Measurements from ENCODE around the gene ENPP6.
A peak's percentile ranks its signal among the peaks of the same experiment; 100 is the strongest.

ENPP6 gene

DNA sequence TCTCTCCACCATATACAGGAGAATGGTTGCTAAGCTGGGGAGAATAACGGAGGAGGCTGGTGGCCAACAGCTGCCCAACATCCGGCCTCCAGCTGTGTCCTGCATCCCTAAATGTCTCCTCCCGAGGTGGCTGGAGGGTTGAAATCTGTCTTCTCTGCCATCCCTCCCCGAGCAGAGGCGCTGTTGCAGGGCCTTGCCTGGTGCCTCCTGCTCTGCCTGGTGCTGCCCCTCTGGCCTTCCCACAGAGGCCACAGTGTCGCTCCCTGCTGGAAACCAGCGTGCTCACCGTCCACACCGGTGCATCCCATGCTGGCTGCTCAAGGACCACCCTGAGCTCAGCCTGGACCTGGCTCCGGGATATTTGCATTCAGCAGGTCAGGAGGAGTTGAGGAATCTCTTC lies 115.2 kb downstream of the ENPP6 start:
- no peak for DNase-seq

DNA sequence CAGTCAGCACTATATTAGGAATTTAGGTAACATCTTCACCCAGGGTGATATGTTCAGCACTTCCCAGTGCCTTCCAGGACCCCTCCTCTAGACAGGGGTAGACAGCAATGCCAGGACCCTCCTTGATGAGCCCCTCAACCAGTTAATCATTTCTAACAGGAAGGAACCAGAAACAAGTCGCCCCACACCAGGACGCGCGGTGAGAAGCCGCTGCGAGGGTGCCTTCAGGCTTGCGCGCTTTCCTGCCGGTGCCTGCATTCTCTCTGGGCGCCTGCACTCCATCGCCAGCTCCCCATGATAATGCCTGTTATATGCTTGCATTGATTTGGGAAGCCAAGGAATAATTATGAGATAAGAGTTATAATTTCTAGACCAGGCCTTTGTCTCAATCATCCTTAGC lies 116.0 kb downstream of the ENPP6 start:
- DNase-seq = no peak

DNA sequence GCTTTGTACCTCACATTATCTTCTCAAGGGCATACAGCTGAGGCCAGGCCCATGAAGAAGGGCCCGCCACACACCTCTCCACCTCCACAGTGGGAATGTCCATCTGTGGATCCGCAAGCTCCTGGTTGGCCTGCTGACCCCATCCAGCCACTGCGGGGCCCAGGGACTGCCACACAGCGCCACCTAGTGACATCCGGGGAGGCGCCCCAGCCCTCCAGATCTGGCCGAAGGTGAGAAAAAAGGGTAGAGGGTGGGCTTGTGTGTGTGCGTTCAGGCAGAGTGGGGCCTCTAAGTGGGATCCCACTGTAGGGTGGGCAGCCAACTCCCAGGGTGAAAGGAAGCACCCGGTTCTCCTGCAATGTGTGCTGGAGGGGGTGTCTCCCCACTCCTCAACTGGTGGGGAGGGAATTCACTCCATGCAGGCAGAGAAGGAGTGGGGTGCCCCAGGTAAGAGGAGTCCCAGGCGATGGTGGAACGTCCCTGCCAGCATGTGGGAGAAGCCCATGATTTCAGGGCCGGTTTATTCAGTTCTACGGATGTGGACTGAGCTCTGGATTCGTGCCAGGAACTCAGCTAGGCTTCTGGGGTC lies 117.3 kb downstream of the ENPP6 start:
- DNase-seq = peak in 1 of 2 donors; percentile 65

DNA sequence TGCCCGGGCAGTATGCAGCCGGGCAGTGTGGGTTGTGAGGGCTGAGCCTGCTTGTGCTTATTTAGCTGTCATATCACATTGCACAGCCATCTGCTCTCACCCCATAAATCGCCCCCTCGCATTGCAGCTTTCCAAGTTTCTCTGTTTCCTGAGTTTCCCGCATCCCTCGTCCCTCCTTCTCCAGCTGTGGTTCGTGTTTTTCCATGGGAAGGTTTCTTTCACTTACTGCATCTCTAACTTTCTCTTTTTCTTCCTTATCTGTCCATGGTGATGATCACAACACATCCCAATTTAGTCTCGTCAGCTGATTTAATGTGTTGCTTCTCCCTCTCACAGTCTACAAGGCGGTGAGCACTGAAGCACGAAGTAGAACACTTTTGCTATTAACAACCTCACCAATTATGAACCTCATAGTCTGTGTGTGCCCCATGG lies 118.1 kb downstream of the ENPP6 start:
- no peak for DNase-seq

DNA sequence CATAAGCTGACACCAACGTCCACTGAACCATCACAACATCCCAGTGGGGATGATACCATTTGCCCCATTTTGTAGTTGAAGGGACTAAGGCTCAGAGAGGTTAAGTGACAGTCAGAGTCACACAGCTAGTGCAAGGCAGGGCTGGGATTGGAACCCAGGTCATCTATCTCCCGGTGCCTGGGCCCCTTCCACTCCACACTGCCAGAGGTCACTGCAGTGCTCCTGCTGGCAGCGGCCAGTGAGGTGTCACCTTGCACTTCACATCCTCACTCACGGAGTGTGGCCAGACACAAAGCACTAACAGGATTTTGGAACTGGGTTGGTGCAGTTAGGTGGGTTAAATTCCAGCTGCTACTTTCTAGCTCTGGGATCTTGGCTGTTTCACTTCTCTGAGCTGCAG lies 118.7 kb downstream of the ENPP6 start:
- DNase-seq = no peak

DNA sequence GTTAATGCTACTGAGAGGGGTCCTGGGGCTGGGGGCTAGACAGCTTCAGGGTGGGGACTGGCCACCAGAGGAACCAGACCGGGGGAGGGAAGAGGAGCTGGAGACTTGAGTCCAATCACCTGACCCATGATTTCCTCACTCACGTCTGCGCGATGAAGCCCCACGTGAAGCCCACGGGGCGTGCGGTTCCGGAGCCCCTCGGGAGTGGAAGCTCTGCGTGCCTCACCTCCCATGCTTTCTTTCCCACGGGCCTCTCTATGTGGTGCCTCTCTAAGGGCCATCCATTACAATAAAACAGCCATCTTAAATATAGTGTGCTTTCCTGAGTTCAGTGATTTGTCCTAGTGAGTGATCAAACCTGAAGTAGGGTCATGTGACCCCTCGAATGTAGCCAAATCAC lies 119.9 kb downstream of the ENPP6 start:
- no peak for DNase-seq

DNA sequence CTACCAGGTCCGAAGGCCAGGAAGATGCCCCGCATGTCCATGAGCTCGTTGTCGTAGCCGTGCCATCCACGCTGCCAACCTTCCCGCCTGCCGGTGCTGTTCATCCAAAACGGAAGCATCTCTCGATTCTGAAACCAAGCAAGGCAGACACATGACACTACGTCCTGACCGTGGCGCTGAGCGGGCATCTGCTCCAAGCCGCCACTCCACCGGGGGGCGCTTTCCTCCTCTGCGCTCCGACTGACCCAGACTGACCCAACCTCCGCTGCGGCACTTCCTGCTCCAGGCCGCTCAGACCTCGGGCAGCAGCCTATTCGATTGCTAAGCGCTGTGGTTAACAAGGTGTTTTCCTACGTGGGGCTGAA lies 120.5 kb downstream of the ENPP6 start:
- peak; percentile 5 to 27 for DNase-seq

DNA sequence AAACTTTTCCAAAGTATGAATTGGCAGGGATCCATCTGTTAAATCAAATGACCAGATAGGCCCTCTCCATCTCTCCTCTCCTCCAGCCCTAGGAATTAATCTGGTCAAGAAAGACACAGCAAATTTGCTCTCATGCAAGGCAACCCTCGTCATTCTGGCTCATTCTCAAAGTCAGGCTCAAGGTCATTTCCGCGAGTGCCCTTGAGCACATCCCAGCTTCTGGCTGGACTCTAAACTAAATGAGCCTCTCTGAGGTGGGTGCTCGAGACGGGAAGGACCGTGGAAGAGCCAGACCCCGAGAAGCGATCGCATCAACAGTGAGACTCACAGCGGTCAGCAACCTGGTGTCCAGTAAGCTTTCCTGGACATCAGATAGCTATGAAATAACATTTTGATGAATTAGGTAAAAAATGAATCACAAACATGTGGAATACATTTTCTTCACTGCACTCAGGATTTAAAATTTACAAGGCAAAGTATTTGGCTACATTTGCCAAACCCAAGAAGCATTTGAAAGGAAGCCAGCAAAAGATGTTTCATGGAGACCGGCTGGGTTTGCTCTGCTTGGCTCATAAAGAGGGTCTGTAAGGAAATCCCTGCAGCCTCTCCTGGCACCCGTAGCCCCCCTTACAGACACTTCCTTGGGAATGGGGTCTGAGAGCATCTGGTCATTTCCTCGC lies 121.0 kb downstream of the ENPP6 start:
- DNase-seq = no peak

DNA sequence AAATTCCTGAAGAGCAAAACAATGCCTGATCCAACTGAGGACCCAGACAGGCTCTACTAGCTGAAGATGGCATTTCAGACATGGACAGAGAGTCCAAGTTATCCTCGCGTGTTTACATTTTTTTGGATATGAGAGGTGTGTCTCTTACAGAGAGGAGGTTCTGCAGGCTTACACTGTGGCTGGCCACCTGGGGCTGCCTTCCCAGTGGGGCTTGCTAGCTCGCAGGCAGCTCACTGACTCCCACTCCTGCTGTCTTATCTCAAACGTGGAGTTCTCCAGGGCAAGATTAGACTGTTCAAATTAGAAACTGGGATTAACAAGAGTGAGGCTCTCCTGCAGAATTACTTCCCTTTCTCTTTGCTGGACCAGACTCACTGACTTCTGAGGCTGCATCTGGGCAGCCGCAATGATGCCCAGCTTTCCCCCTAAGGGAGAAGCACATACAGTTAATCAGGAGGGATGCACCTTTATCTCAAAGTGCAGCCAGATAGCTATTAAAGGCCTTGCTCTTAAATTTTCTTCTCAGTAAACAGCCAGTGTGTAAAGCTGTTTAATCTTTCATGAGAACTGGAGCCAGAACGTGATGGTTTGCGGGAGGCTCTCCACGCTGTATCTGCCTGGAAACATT lies 123.0 kb downstream of the ENPP6 start:
- DNase-seq = no peak

DNA sequence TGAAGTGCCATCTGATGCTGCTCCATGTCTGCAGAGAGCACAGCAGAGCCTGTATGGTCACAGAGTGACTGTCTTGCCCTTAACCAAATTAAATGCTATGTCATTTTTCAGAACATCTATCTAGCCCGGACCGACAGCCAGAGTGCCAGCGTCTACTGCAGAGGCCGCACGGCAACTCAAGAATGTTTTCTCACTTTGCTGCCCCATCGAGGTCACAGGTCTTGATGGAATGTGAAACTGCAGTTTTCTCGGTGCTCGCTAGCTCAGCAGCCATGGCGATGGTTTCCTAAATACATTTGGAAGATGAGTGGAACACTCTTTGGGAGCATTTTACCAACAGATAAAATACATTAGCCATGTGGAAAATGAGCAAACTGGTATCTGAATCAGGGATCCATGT lies 125.7 kb downstream of the ENPP6 start:
- no peak for DNase-seq

DNA sequence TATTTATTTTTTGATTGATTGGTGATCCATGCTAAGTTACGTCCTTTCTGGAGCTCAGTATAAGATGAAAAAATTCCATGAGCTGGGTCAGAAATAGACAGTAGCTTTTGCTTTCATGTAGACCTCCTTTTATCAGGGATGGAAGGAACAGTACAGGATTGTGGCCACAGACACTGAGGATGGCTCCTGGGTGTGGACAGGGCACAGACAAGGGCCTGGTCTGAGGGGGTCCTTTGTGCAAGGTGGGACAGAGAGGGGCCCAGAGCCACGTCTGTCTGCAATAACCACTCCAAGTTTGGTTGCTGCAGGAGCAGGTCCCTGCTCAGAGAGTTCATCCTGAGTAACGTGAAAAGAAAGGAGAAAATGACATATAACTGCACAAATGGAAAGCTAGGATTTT lies 127.1 kb downstream of the ENPP6 start:
- no peak for DNase-seq

DNA sequence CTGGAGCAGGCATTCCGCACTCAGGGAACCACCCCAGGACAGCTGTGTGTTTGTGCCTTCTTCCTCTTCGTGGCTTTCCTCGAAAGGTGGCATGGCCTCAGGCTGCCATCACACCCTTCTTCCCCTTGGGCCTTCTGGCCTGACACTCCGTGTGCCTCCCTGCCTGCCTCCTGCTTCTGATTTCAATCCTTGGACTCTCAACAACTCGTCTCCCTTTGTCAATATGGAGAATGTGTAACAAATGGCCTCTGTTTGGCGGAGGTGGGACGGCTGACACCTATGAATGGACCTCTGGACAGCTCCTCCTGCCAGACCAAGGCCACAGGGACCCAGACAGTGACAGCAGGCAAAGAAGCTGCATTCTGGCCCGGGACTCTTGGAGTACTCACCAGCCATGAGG lies 137.0 kb downstream of the ENPP6 start:
- DNase-seq = no peak

DNA sequence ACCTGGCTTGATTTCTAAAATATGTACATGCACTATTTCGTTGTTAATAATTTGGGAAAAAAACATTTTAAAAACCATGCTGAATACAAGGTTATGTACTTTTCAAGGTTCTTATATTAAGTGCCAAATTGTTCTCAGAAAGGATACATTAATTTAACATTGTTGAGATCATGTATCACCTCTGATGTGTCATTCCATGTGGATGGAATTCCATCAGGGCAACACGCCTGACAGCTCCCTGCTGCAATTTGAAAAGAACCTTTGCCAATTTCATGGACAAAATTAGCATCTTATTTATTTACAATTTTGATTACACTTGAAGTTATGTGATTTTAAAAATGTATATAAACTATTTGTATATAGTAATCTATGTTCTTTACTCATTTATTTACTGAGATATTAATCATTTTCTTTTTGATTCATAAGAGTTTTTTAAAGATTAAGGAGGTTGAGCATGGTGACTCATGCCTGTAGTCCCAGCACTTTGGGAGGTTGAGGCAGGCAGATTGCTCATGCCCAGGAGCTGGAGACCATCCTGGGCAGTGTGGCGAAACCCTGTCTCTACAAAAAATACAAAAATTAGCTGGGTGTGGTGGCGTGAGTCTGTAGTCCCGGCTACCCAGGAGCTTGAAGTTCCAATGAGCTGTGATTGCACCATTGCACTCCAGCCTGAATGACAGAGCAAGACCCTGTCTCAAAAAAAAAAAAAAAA lies 142.8 kb downstream of the ENPP6 start:
- no peak for DNase-seq

DNA sequence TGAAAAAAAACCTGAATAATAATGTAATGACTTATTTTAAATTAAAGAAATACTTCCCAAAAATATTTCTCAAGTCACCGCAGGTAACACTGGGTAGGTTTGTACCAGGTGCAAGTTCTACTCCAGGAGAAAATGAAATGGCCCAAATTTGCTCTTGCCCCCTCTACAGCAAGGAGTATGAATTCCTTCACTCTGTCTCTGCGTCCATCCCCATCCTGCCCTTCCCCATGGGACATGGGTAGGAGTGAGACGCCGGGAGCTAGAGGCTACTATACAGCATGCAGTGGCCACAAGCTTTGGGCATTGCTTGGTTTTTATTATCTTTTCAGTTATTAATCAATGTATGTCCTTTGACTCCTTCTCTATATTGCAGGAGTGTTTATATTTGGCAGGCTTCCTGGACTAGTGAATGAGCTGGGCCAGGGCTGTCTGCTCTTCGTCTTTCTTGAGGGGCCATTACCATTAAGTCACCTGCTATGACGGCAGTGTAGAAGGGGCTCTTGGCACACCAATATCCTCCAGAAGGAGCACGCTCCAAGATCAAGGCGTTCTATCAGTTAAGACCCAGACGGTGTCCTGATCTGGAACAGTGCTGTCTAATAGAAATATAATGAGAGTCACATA lies 149.6 kb downstream of the ENPP6 start:
- no peak for DNase-seq

DNA sequence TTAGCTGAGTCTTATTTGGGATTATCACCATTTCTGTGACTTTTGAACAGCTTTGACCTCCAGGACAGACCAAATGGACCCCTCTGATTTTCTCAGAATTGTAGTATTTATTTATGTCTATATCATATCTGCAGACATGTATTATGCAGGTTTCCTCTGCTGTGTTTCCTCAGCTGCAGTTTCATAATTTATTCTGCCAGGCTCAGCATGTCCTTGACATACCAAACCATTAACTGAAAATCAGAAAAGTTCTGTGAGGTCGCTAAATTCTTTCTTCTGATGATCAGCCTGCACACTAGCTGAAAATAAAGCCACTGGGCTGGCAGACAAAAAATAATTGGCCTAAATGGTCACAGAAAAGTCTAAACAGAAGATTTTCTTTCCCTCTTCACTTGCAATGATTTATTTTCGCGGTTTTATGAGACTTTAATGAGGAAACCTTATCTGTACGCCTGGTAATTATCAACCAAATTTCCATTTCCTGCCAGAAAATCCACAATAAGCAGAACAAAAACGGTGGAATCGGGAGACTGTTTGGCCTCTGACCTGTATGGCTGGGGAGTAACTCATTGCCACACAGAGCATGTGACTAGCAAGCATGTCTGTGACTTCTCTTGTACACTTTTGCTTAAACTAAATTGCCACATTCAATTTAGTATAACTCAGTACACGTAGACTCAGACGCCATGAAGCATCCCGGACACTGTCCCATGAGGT lies 150.9 kb downstream of the ENPP6 start:
- no peak for DNase-seq

DNA sequence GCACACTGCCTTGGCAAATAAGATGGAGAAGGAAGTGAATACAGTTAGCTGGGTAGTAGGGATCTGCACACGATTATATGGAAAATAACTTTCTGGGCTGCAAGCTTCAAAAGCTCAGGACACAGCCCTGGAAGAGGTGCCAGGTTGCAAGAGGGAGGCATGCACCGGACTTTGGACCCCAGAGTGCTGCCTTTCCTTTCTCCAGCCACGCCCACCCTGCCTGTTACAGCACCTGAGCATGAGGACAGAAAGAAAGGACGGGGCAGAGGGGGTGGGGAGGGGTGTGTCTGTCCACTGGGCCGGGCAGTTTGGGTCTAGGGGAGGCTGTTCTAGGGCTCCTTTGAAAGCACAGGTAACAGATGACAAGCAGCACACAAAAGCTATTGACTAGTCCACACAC lies 152.8 kb downstream of the ENPP6 start:
- DNase-seq = no peak

DNA sequence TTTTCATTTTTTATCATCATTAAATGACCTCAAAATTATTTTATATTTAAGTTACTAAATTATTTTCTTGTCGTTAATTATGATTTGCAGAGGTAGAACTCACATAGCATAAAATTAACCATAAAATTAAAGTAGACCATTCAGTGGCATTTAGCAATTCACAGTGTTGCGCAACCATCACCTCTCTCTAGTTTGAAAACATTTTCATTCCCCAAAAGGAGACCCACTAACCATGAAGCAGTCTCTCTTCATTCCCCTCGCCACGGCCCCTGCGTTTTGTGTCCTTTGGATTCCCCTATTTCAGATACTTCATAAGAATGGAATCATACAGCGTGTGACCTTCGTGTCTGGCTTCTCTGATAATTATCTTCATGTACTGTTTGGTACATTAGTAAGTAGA lies 154.9 kb downstream of the ENPP6 start:
- DNase-seq = no peak

DNA sequence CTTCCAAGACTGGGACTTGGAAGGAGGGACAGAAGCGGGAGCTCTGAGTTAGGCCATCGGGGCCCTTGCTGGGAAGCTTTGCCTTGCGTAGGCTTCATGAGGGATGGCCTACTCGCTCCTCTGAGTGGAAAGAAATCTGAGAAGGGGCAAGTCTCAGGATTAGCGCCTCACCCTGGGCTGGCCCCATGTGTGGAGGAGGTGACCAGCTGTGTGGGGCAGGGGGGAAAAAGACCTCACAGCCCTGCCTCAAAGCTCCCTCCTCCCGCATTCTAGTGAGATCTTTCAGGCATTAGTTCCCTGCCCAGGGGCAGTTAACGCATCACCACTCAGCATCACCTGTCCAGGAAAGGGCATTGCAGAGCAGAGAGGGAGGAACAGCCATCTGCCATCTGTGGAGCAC lies 156.1 kb downstream of the ENPP6 start:
- DNase-seq = no peak

DNA sequence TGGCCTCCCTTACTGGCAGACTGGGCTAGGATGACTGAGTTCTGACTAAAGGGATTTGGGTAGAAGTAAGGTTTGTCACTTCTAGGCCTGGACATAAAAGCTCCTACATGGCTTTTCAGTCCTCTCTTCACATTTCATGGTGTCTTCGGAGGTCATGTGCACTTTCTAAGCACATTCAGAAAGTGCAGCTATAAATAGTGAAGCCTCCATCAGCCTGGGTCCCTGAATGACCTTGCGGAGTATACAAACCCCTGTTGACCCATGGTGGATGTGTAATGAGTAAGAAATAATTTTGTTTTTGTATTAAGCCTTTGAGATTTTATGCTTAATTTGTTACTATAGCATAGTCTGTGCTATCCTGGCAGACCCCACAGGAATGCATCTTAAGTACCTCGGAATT lies 158.6 kb downstream of the ENPP6 start:
- no peak for DNase-seq

DNA sequence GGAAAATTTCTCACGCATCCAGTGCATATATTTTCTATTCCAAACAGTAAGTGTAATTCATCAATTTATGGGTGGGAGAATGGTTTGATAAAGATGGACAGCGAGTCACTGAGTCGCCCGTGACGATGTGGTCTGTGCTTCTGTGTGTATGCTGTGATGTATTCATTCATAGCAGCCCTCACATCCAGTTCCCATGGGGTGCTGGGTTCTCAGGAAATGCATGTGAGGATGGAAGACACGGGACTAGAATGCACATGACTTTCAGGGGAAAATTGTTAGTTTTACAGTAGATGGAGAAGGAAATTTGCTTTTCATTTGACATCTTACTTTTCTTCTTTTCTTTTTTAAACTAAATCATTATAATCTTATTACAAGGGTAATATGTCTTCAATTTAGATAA lies 159.6 kb downstream of the ENPP6 start:
- DNase-seq = no peak

DNA sequence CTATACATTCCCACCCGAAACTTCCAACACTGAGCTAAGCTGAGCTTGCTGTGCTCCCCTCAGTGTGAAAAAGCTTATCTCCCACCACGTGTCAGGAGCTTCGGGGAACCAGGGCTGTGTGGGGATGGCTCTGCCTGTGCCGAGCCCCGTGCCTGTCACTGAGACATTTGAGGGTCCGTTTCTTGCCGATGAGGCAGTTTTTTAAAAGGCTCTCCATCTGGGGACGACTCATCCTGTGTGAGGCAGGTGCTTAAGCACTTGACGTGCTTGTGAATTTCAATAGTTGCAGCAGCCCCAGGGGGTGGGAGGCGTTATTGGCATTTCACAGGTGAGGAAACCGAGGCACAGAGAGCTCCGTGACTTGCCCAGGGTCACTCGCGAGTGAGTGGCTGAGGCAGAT lies 160.8 kb downstream of the ENPP6 start:
- DNase-seq = no peak

DNA sequence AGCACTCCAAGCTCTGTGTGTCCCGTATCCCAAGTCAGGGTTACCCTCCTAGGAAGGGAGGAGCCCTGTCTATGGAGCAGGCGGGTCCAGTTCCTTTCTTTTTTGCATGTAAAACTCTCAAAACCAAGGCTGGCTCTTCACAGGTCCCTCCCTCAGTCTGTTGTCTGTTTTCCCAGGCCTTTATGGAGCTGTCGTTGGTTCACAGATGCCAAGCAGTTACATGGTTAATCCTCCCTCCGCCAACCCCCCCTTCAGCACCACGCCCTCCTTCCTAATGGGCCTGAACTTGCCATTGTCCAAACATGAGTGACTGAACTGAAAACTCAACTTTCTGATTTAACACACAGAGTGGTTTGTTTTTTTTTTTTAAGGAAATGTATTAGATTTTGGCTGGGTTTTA lies 164.2 kb downstream of the ENPP6 start:
- no peak for DNase-seq

DNA sequence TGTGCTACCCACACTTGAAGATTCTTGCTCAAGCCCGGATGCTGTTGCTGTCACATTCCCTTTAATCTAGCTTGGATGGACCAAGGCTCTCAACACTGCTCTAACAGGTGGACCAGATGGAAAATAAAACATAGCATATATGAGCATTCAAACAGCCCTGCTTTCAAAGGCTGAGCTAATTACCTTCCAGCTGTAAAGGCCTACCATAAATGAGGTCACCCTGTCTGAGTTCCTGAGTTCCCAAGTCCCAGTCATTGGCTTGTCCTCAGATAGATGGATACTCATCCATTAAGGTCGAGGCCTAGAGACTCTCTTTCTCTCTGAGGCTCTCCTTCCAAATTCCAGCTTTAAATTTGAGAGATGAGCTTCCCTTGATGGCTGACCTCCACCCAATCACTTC lies 165.1 kb downstream of the ENPP6 start:
- DNase-seq = no peak

Measured in stimulated activated CD4-positive, alpha-beta T cell treated with anti-CD3 and anti-CD28 coated beads, Interleukin-2, amount 100 ng/mL, for 48 hours (primary cell).